NCI-H1694 (cell line): Measurements from ENCODE around the gene OGFR.

ENCODE experiments used
- DNase-seq: peaks from one replicate; lab custom pipeline; 2025; lab: John Stamatoyannopoulos, UW

OGFR gene

GRCh38 chr20:62815066-62815991 is 10.7 kb downstream of the OGFR start:
- DNase-seq, result no peak

GRCh38 chr20:62816031-62816883 is 11.6 kb downstream of the OGFR start:
- no peak for DNase-seq

- no peak for DNase-seq
These were observed 12.5 kb downstream of the OGFR start, which contains the start of gene COL9A3 for GRCh38 chr20:62816884-62817873. COL9A3 (plus strand) TSS chr20:62817050; CDS start chr20:62817065, 15 bp downstream.

GRCh38 chr20:62817975-62818591 is 13.4 kb downstream of the OGFR start:
- DNase-seq, result no peak

- DNase-seq, result no peak
These were observed 14.2 kb downstream of the OGFR start for GRCh38 chr20:62818592-62819493.

GRCh38 chr20:62819494-62820174 is 15.0 kb downstream of the OGFR start:
- DNase-seq, result no peak

- no peak for DNase-seq
These were observed 15.8 kb downstream of the OGFR start for GRCh38 chr20:62820208-62820961.

- no peak for DNase-seq
These were observed 16.5 kb downstream of the OGFR start for GRCh38 chr20:62820962-62821725.

GRCh38 chr20:62821726-62822210 is 17.1 kb downstream of the OGFR start:
- DNase-seq, result no peak

- DNase-seq, result no peak
These were observed 17.7 kb downstream of the OGFR start for GRCh38 chr20:62822239-62822787.

- peak; percentile 78 for DNase-seq
These were observed 18.4 kb downstream of the OGFR start for GRCh38 chr20:62822788-62823651.

GRCh38 chr20:62823688-62824475 is 19.2 kb downstream of the OGFR start:
- no peak for DNase-seq

- DNase-seq, result peak; percentile 11
These were observed 20.1 kb downstream of the OGFR start for GRCh38 chr20:62824476-62825332.

GRCh38 chr20:62825333-62825985 is 20.8 kb downstream of the OGFR start:
- DNase-seq, result no peak
